22Rv1 (cell line): ENCODE results near the gene PCBP1.

Source experiments
- CTCF ChIP-seq: fragments of 450-650 bp; IDR thresholded peaks from 2 replicates; pipeline ENCODE4 v1.5.1; 2017; ENCODE audit warnings: mild to moderate bottlenecking
- ZFX ChIP-seq: fragments of 450-650 bp; IDR thresholded peaks from 2 replicates; pipeline ENCODE4 v1.6.1; 2017; ENCODE audit warnings: antibody characterized with exemption, borderline replicate concordance

- TF ChIP-seq CTCF, result no peak
- no peak for TF ChIP-seq ZFX
These were observed 7.9 kb downstream of the PCBP1 start for GRCh38 chr2:70094978-70095719.
